ENCODE data around the gene NPM1.

DNA sequence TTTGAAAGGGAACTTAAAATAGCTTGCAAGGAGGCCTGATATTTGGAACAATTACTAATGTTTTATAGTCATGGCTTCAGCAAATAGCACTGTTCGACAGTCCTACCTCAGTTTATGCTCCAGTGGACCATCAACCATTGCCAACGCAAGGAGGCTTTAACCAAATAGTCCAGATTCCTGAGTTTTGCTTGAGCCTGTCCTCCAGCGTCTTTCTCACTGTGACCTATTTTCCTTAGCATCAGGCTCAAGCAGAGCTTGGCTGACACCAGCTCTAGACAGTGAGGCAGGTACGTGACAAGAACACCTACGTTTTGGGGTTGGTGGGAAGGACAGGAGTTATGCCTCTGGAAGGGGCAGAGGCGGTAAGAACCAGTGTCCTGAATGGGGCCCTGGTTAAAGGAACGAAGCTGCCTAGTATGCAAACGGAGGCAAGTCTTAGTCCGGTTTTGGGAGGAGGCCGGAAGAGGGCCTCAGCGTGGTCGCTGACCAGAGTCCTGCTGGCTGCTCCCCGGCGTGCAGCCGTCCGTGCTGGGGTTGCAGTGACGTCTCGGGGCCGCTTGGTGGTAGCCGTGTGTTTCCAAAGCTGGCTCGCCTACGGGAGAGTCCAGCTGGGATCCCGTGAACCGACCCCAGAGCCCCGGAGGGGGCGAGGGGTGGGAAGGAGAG lies 30.8 kb downstream of the NPM1 start:
- TF ChIP-seq, protein P1, sequence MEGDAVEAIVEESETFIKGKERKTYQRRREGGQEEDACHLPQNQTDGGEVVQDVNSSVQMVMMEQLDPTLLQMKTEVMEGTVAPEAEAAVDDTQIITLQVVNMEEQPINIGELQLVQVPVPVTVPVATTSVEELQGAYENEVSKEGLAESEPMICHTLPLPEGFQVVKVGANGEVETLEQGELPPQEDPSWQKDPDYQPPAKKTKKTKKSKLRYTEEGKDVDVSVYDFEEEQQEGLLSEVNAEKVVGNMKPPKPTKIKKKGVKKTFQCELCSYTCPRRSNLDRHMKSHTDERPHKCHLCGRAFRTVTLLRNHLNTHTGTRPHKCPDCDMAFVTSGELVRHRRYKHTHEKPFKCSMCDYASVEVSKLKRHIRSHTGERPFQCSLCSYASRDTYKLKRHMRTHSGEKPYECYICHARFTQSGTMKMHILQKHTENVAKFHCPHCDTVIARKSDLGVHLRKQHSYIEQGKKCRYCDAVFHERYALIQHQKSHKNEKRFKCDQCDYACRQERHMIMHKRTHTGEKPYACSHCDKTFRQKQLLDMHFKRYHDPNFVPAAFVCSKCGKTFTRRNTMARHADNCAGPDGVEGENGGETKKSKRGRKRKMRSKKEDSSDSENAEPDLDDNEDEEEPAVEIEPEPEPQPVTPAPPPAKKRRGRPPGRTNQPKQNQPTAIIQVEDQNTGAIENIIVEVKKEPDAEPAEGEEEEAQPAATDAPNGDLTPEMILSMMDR (IDR thresholded peaks at IDR 0.05; ENCODE audit: low read depth, low read length): peak; percentile 76
- no peak for TF ChIP-seq EZH2phosphoT487 (IDR thresholded peaks at IDR 0.05; ENCODE audit: low read depth)
